ENCODE results near the gene CCDC102A. TPM values are rescaled to one million over a fixed set of nuclear protein-coding genes. Genes with fewer than 3 reads are reported as not detected.

CCDC102A gene
- total and polyA plus RNA-seq, 2 of the 13 experiments (the other 11 are each of a cell fraction or from before 2014, with no cell fraction given), result 2.1 to 2.8 TPM

DNA sequence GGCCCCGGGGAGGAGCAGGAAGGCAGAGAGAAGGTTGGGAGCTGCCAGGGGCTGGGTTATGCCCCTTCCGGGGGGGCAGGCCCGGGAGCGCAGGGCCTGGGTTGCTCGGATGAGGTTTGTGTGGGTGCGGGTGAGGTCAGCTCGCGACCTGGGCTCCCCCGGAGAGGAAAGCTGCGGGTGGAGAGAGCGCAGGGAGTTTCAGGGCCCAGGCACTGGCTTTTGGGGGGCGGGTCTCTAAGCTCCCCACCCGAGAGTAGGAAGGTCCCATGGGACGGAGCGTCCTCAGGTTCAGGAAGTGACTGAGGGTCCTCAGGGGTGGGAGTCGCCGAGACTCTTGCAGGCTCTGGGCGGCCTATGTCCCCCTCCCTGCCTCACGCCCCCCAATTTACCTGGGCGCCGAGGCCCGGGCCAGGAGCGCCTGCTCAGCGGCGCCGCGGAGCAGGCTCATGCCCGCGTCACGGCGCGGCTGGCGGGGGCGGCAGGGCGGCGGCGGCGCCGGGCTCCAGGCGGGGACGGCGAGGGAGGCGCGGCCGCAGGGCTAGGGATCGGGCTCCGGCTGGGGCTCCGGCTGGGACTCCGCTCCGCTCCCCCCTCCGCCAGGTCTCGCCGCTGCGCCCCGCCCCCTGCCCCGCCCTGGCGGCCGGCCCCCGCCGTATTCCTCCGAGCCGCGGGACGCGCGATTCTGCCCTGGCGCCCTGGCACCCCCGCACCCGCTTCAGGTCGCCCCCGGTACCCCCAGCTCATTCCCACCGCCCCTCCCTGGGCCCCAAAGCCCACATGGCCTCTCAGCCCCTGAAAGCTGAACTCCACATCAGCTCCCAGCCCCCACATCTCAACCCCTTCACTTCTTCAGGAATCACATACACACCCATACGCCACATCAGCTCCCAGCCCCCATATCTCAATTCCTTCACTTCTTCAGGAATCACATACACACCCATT is 50.2 kb downstream of the CCDC102A start, which contains the start of gene DOK4 (continued):
- TF ChIP-seq, protein P1, sequence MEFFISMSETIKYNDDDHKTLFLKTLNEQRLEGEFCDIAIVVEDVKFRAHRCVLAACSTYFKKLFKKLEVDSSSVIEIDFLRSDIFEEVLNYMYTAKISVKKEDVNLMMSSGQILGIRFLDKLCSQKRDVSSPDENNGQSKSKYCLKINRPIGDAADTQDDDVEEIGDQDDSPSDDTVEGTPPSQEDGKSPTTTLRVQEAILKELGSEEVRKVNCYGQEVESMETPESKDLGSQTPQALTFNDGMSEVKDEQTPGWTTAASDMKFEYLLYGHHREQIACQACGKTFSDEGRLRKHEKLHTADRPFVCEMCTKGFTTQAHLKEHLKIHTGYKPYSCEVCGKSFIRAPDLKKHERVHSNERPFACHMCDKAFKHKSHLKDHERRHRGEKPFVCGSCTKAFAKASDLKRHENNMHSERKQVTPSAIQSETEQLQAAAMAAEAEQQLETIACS (CRISPR knock-in tag; IDR thresholded peaks at IDR 0.05), result no peak
- peak; percentile 54; the same call in 1 of the 2 replicates for TF ChIP-seq SPEN (CRISPR knock-in tag; IDR thresholded peaks at IDR 0.05; ENCODE audit: low read depth)
- 0 out of 2 replicates have a peak, but pooled peaks have one; percentile 19 for TF ChIP-seq RBFOX2 (IDR thresholded peaks at IDR 0.05; ENCODE audit: low read depth, low read length)
- TF ChIP-seq HNRNPL (IDR thresholded peaks at IDR 0.05; ENCODE audit: low read depth, low read length), result no peak
- peak in 1 of 2 experiments; percentile 80; a peak in 2 of 4 replicates for TF ChIP-seq POLR2A (IDR thresholded peaks at IDR 0.05; ENCODE audit: insufficient read depth in 1 of 2, low read depth in 2 of 2, low read length in 2 of 2)
- TF ChIP-seq ZNF569 (CRISPR knock-in tag; IDR thresholded peaks at IDR 0.05; ENCODE audit: borderline replicate concordance), result no peak
- TF ChIP-seq SIN3A (IDR thresholded peaks at IDR 0.05; ENCODE audit: borderline replicate concordance, low read depth, low read length), result peak; percentile 47; the same call in 1 of the 2 replicates
- TF ChIP-seq NFYC (CRISPR knock-in tag; IDR thresholded peaks at IDR 0.05), result no peak
- no peak for TF ChIP-seq SMARCC2 (IDR thresholded peaks at IDR 0.05)
- TF ChIP-seq, protein P2, sequence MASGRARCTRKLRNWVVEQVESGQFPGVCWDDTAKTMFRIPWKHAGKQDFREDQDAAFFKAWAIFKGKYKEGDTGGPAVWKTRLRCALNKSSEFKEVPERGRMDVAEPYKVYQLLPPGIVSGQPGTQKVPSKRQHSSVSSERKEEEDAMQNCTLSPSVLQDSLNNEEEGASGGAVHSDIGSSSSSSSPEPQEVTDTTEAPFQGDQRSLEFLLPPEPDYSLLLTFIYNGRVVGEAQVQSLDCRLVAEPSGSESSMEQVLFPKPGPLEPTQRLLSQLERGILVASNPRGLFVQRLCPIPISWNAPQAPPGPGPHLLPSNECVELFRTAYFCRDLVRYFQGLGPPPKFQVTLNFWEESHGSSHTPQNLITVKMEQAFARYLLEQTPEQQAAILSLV (CRISPR knock-in tag; IDR thresholded peaks at IDR 0.05; ENCODE audit: borderline replicate concordance), result peak; percentile 42; the same call in 1 of the 2 replicates
- TF ChIP-seq NAIF1 (CRISPR knock-in tag; IDR thresholded peaks at IDR 0.05; ENCODE audit: borderline replicate concordance), result no peak
- no peak for TF ChIP-seq MEIS2 (CRISPR knock-in tag; IDR thresholded peaks at IDR 0.05)
- TF ChIP-seq ZNF75D (CRISPR knock-in tag; IDR thresholded peaks at IDR 0.05; ENCODE audit: borderline replicate concordance), result no peak
- TF ChIP-seq MTA1 (CRISPR knock-in tag; IDR thresholded peaks at IDR 0.05; ENCODE audit: borderline replicate concordance), result no peak
- TF ChIP-seq, protein P3, sequence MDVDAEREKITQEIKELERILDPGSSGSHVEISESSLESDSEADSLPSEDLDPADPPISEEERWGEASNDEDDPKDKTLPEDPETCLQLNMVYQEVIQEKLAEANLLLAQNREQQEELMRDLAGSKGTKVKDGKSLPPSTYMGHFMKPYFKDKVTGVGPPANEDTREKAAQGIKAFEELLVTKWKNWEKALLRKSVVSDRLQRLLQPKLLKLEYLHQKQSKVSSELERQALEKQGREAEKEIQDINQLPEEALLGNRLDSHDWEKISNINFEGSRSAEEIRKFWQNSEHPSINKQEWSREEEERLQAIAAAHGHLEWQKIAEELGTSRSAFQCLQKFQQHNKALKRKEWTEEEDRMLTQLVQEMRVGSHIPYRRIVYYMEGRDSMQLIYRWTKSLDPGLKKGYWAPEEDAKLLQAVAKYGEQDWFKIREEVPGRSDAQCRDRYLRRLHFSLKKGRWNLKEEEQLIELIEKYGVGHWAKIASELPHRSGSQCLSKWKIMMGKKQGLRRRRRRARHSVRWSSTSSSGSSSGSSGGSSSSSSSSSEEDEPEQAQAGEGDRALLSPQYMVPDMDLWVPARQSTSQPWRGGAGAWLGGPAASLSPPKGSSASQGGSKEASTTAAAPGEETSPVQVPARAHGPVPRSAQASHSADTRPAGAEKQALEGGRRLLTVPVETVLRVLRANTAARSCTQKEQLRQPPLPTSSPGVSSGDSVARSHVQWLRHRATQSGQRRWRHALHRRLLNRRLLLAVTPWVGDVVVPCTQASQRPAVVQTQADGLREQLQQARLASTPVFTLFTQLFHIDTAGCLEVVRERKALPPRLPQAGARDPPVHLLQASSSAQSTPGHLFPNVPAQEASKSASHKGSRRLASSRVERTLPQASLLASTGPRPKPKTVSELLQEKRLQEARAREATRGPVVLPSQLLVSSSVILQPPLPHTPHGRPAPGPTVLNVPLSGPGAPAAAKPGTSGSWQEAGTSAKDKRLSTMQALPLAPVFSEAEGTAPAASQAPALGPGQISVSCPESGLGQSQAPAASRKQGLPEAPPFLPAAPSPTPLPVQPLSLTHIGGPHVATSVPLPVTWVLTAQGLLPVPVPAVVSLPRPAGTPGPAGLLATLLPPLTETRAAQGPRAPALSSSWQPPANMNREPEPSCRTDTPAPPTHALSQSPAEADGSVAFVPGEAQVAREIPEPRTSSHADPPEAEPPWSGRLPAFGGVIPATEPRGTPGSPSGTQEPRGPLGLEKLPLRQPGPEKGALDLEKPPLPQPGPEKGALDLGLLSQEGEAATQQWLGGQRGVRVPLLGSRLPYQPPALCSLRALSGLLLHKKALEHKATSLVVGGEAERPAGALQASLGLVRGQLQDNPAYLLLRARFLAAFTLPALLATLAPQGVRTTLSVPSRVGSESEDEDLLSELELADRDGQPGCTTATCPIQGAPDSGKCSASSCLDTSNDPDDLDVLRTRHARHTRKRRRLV (CRISPR knock-in tag; IDR thresholded peaks at IDR 0.05), result no peak
- TF ChIP-seq ZNF101 (CRISPR knock-in tag; IDR thresholded peaks at IDR 0.05; ENCODE audit: borderline replicate concordance, low read depth), result no peak
- 0 out of 2 replicates have a peak, but pooled peaks have one; percentile 27 for TF ChIP-seq NR2C2 (CRISPR knock-in tag; IDR thresholded peaks at IDR 0.05; ENCODE audit: borderline replicate concordance)
- 0 out of 2 replicates have a peak, but pooled peaks have one; percentile 28 for TF ChIP-seq ZNF33B (CRISPR knock-in tag; IDR thresholded peaks at IDR 0.05)
- no peak for TF ChIP-seq MAFK (conservative IDR thresholded peaks at IDR 0.05 in 1 of 2, IDR thresholded peaks at IDR 0.05 in 1 of 2; ENCODE audit: low read length in 2 of 2)
- TF ChIP-seq KDM6A (CRISPR knock-in tag; IDR thresholded peaks at IDR 0.05; ENCODE audit: low read depth), result no peak

All from HepG2 (cell line).